ENCODE results near the gene DLG2.

DNA sequence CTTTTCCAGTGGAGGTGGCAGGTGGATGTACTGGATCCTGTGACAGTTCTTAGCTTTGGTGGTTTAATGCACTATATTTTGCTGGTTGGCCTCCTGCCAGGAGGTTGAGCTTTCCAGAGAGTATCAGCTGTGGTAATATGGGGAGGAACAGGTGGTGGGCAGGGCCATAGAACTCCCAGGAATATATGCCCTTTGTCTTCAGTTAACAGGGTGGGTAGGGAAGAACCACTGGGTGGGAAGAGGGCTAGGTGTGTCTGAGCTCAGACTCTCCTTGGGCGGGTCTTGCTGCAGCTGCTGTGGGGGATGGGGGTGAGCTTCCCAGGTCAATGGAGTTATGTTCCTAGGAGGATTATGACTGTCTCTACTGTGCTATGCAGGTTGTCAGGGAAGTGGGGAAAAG, 203.8 kb downstream of the DLG2 start:
- TF ChIP-seq CTCF (IDR thresholded peaks at IDR 0.05; ENCODE audit: low read depth, low read length, poor library complexity, severe bottlenecking) (no peak), EZH2phosphoT487 (IDR thresholded peaks at IDR 0.05; ENCODE audit: borderline replicate concordance, low read length) (no peak)

Measured in DOHH2 (cell line).